HepG2 (cell line): ENCODE results near the gene ATF6. TPM values are rescaled to one million over a fixed set of nuclear protein-coding genes. Genes with fewer than 3 reads are reported as not detected.
"Not testable (repeated sequence)": the region's sequence is repeated elsewhere in the genome, so short reads cannot be mapped to it uniquely, and the experiment has no call there.

Experiments
- ATAC-seq: fragments of 200-7000 bp; cut with Tn5 transposase; 3 replicates; pipeline ENCODE4 v1.9.1; 2020; ENCODE audit warnings: mild to moderate bottlenecking, moderate library complexity
- BruUV-seq: library from RNA; stranded (reverse); fragments of 400-500 nt; replicated peaks from 2 replicates; lab custom pipeline; 2021; lab: Mats Ljungman, UMichigan
- CTCF ChIA-PET: fragments of 300-600 bp; formaldehyde crosslinking; extraction: SDS; loops from one replicate; lab custom pipeline; 2021; ENCODE audit warnings: low total read pairs, inconsistent platforms, low intra/inter-chr PET ratio; lab: Yijun Ruan, JAX
- POLR2A ChIA-PET: fragments of 350-600 bp; sonication (Branson Sonifier 250); formaldehyde crosslinking; loops from one replicate; lab custom pipeline; 2020; ENCODE audit warnings: antibody characterized with exemption, inconsistent platforms; lab: Yijun Ruan, JAX
- DNase-seq: peaks from one replicate; pipeline ENCODE4 v3.0.0-alpha.2; 2015; ENCODE audit warnings: low spot score
- FAIRE-seq: peaks from 3 replicates; lab custom pipeline; 2011; peaks lifted over from hg19 to GRCh38; lab: Jason Lieb, UNC
- H2AFZ ChIP-seq: one replicate; pipeline ENCODE4 v1.6.1; 2011; ENCODE audit warnings: low read length, inconsistent platforms
- H3K27ac ChIP-seq: fragments of 300-600 bp; 3 replicates; pipeline ENCODE4 v1.8.0; 2011; ENCODE audit warnings: mixed run types, mild to moderate bottlenecking, mixed read lengths, low read length, inconsistent platforms; ENCODE audit not compliant: insufficient read depth; ENCODE audit errors: extremely low read length
- H3K27me3 ChIP-seq, 2 experiments: fragments of 200-600 bp in 1 of 2; 2 replicates in 1 of 2; 3 replicates in 1 of 2; pipeline versions ENCODE4 v1.6.0 to v1.8.0; 2011; ENCODE audit warnings: low read length in 2 of 2, mild to moderate bottlenecking in 2 of 2, moderate library complexity in 2 of 2, inconsistent platforms in 1 of 2; ENCODE audit not compliant: insufficient read depth in 2 of 2, control insufficient read depth in 1 of 2
- H3K36me3 ChIP-seq, 2 experiments: fragments of 200-600 bp in 1 of 2; replicated peaks in 1 of 2; 2 replicates in 1 of 2; 3 replicates in 1 of 2; pipeline versions ENCODE4 v1.5.1 to v1.8.0; 2011; ENCODE audit warnings: low read length in 2 of 2, inconsistent platforms in 1 of 2; ENCODE audit not compliant: insufficient read depth in 2 of 2, control insufficient read depth in 1 of 2
- H3K4me1 ChIP-seq: 2 replicates; pipeline ENCODE4 v1.5.1; 2012; ENCODE audit warnings: low read length, inconsistent platforms; ENCODE audit not compliant: insufficient read depth
- H3K4me2 ChIP-seq: 2 replicates; pipeline ENCODE4 v1.6.0; 2011; ENCODE audit warnings: low read depth, low read length, inconsistent platforms
- H3K4me3 ChIP-seq, 3 experiments: fragments of 200-600 bp in 1 of 3; sonication (generic), shearing (Covaris generic) in 1 of 3; replicated peaks in 1 of 3; 2 replicates each; pipeline ENCODE4 v1.5.1; 2011 to 2016; ENCODE audit warnings: low read length in 3 of 3, inconsistent platforms in 2 of 3, low read depth in 2 of 3, mild to moderate bottlenecking in 2 of 3, control low read depth in 1 of 3, mixed read lengths in 1 of 3; ENCODE audit not compliant: insufficient read depth in 1 of 3
- H3K79me2 ChIP-seq: one replicate; pipeline ENCODE4 v1.6.1; 2011; ENCODE audit warnings: low read length, inconsistent platforms; ENCODE audit not compliant: insufficient read depth
- H3K9ac ChIP-seq: 2 replicates; pipeline ENCODE4 v1.6.0; 2011; ENCODE audit warnings: mild to moderate bottlenecking, low read depth, low read length, inconsistent platforms; ENCODE audit not compliant: insufficient read depth
- H3K9me3 ChIP-seq: 2 replicates; pipeline ENCODE4 v1.5.1; 2012; ENCODE audit warnings: mild to moderate bottlenecking, low read length
- H4K20me1 ChIP-seq: 2 replicates; pipeline ENCODE4 v1.6.0; 2011; ENCODE audit warnings: inconsistent platforms, mild to moderate bottlenecking, low read length, moderate library complexity; ENCODE audit not compliant: insufficient read depth
- FOXA3 ChIP-seq: IDR thresholded peaks from 2 replicates; pipeline ENCODE4 v1.6.1; 2016; ENCODE audit warnings: missing genetic modification reagents, missing compliant biosample characterization
- NR0B2 ChIP-seq: sonication (generic); formaldehyde crosslinking; IDR thresholded peaks from 2 replicates; pipeline ENCODE4 v1.4.0; 2020; ENCODE audit warnings: mild to moderate bottlenecking, missing genetic modification reagents
- ZNF224 ChIP-seq: sonication (generic); formaldehyde crosslinking; IDR thresholded peaks from 2 replicates; pipeline ENCODE4 v1.5.0; 2020; ENCODE audit warnings: mild to moderate bottlenecking, missing genetic modification reagents
- ZNF292 ChIP-seq: sonication (generic); formaldehyde crosslinking; IDR thresholded peaks from 2 replicates; pipeline ENCODE4 v1.8.1; 2022; ENCODE audit warnings: mild to moderate bottlenecking, low read depth, missing genetic modification reagents, borderline replicate concordance
- WGBS: methylation state at CpG from one replicate; pipeline ENCODE4 v1.1.6; 2017; ENCODE audit warnings: low lambda C conversion rate; 5-methylcytosine and 5-hydroxymethylcytosine counted together
- in situ Hi-C: cut with HindIII; loops from 2 replicates; pipeline ENCODE4 v1.10.0; 2017; ENCODE audit warnings: low pct_unique_long_range_greater_than_20kb; ENCODE audit not compliant: extremely low pct_ligation_motif_present
- intact Hi-C: fragments of 100-400 bp; cut with micrococcal nuclease; formaldehyde crosslinking; loops from one replicate; pipeline ENCODE4 v1.10.0; 2022; ENCODE audit not compliant: unreplicated experiment
- polyA plus RNA-seq, 8 experiments: library from polyadenylated mRNA; depleted of rRNA in 3 of 8; stranded (reverse) in 7 of 8; unstranded in 1 of 8; fragments of >200 nt; fragmentation: Illumina TruSeq in 4 of 8; extraction: Trizol in 4 of 8; gene quantifications; 2 replicates each; pipeline versions ENCODE4 v1.2.1 to v1.2.3, GENCODE V29; 2011 to 2016; ENCODE audit warnings: low read depth in 4 of 8, missing spikeins in 1 of 8, mixed read lengths in 1 of 8; ENCODE audit not compliant: insufficient read depth in 1 of 8
- total RNA-seq, 5 experiments: library from RNA; depleted of rRNA; stranded (reverse); fragments of >200 nt; fragmentation: Illumina TruSeq; extraction: Trizol; gene quantifications; 2 replicates each; pipeline ENCODE4 v1.2.3, GENCODE V29; 2016; ENCODE audit warnings: low read depth in 1 of 5

ATF6 gene
- total and polyA plus RNA-seq, 2 of the 13 experiments (the other 11 are each of a cell fraction or from before 2014, with no cell fraction given) = 13.2 to 14.5 TPM

GRCh38 chr1:161723459-161724141 lies 42.5 kb upstream of the ATF6 start:
- POLR2A ChIA-PET = no interaction called here
- CTCF ChIA-PET = no interaction called here

GRCh38 chr1:161725258-161725907 lies 40.7 kb upstream of the ATF6 start:
- Histone ChIP-seq H3K4me3 (peak overlapping the region; percentile 62 to 84 (median 69)), H3K4me1 (peaks cover 19% of the 10 kb centered on the region), H3K27me3 (peaks cover 3 to 44% of the 10 kb centered on the region in 2 experiments; a peak in 4 of 5 replicates)
- H3K36me3 ChIP-seq, H3K27ac ChIP-seq, CTCF ChIA-PET, FAIRE-seq, DNase-seq, BruUV-seq, H3K9ac ChIP-seq, in situ Hi-C loops, intact Hi-C loops: not testable (repeated sequence)
- 0 out of 2 replicates have a peak, but pooled peaks have one; percentile 1 for TF ChIP-seq ZNF292 (CRISPR knock-in tag)
- TF ChIP-seq, all 625 proteins: peak for 1; not testable (repeated sequence) for 624
- POLR2A ChIA-PET = interaction anchor here (0.8 to 2.5 kb wide), 2 partner anchors 23 to 24 kb away, joined by 3 to 15 read pairs; partner anchors contain the start of gene DUSP12
- peak overlapping the region; percentile 97 for H3K4me2 ChIP-seq
- H3K9me3 ChIP-seq, H4K20me1 ChIP-seq, H2AFZ ChIP-seq, ATAC-seq, H3K79me2 ChIP-seq: not testable (repeated sequence)
- WGBS = 71% methylated on average over 15 of the region's 22 CpGs

More at GRCh38 chr1:161723459-161724141, 42.5 kb upstream of the ATF6 start:
- intact Hi-C loops = no loop called here
- no peak overlapping the region for H3K9ac ChIP-seq
- no peak overlapping the region for H3K4me3 ChIP-seq
- peaks cover 3 to 34% of the 10 kb centered on the region in 2 experiments; a peak in 4 of 5 replicates for H3K27me3 ChIP-seq
- no peak overlapping the region for H2AFZ ChIP-seq
- no peak for FAIRE-seq
- 75% methylated on average over 3 of the region's 8 CpGs for WGBS
- no peaks in the 10 kb centered on the region for H3K9me3 ChIP-seq
- TF ChIP-seq ZNF224 (CRISPR knock-in tag) = no peak
- TF ChIP-seq FOXA3 = no peak
- no peak for TF ChIP-seq NR0B2 (CRISPR knock-in tag)
- H4K20me1 ChIP-seq = no peaks in the 10 kb centered on the region
- BruUV-seq = no TSS peak
- no peak overlapping the region for H3K4me2 ChIP-seq
- in situ Hi-C loops = no loop called here
- H3K4me1 ChIP-seq = peaks cover 19% of the 10 kb centered on the region
- no peaks in the 10 kb centered on the region for H3K79me2 ChIP-seq
- DNase-seq = no peak
- no peaks in the 10 kb centered on the region for H3K36me3 ChIP-seq
- no peak overlapping the region for H3K27ac ChIP-seq
- ATAC-seq = no peak
